RCC 7860 (cell line): ENCODE measurements around the gene HIVEP3.

Experiments
- DNase-seq: peaks from one replicate; pipeline ENCODE4 v3.0.0-alpha.2; 2015; ENCODE audit warnings: low spot score
- FAIRE-seq: peaks from 2 replicates; lab custom pipeline; 2012; peaks lifted over from hg19 to GRCh38; lab: Jason Lieb, UNC

HIVEP3 gene

GRCh38 chr1:41512701-41513382 is 405.9 kb downstream of the HIVEP3 start:
- DNase-seq: no peak
- no peak for FAIRE-seq

DNA sequence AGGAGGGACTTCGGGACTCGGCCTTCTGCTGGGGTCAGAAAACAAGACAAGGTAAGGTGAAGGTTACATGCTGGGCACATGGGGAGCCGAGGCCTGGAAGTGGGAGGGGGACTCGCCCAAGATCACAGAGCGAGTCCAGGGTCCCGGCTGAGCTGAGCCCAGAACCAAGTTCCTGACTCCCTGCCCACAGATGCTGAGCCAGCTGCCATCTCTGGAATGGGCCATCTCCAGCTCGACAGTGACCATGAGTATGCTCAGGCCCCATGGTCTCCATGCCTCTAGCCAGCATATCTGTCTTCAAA is 407.5 kb downstream of the HIVEP3 start:
- DNase-seq (no peak), FAIRE-seq (no peak)

DNA sequence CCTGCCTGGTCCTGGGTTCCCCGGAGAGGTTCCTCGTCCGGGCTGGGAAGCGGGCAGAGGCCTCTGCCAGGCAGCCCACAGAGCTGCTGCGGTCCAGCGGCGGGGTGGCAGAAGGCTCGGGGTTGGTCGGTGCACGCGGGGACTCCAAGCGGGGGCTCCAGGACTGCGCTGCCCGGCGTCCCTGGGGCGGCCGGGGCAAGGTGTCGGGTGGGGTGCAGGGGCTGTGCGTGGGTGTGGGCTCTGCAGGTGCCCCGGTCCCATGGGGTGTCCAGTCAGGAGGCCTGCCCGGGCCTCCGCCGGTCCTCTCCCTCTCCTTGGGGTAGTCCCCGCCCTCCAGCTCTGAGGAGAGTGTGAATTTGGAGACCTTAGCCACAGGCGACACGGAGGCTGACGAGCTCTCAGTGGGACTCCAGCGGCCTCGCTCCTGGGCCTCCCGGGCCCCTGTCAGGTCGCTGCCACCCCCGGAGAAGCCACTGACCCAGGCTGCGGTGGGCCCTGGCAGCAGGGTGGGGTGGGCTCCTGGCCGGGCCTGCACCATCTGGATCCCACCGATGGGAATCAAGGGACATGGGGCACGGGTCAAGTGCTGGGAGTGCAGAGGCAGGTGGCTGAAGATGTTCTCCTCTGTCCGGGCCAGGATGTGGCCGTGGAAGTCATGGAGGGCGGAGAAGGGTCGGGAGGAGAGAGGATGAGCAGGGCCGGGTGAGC is 408.0 kb downstream of the HIVEP3 start:
- DNase-seq (no peak), FAIRE-seq (no peak)

DNA sequence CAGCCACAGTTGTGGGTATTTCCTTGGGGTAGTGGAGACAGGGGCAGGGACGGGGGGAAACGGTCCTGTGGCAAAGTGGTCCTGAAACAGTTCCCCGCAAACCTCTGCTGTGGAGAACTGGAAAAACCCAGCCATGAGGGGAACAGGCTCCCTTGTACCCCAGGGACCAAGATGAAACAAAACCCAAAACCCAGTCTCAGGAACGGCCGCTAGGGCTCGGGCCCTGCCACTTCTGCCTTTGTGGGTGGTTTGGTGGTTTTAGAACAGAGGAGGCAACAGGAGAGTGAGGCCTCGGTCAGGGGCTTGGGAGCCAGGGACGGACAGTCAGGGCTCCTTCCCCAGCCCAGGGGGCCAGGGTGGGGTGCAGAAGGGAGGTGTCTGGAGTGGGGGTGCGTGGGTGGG is 409.5 kb downstream of the HIVEP3 start:
- FAIRE-seq (no peak), DNase-seq (no peak)

DNA sequence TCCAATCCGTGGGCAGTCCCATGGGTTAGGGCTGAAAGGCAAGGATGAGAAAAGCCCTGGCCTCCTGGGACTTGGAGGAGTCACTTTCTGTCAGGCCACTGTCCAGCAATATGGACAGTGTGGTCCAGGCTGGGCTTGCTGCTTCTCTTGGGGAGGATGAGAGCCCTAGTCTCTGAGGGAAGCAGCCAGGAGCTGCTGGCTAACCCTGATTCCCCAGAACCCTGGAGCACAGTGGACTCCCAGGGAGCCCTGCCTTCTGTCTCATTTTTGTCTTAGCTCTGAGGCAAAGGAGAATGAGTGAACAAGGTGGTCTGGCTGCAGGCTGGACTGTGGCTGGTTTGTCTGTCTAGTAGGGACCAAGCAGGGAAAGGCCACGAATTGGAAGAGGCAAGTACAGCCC is 410.4 kb downstream of the HIVEP3 start:
- FAIRE-seq: no peak
- DNase-seq: no peak

DNA sequence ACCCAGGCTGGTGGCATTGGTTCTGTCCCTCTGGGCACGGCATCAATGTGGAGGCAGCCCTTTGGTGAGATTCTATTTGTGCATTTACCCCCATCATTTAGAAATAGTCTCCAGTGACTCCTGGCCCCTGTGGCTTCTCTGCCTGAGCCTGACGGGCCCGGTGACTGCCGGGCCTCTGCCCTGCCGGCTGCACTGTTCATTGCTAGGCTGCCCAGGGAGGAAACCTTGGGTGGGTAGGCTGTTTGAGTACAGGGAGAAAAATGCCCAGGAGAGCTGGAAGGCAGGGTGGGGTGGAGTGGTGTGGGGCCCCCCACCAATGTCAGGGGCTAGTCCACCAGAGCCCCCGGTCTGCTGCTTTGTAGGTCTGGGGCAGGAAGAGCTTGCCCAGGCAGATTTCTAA is 410.9 kb downstream of the HIVEP3 start:
- no peak for FAIRE-seq
- DNase-seq: no peak

DNA sequence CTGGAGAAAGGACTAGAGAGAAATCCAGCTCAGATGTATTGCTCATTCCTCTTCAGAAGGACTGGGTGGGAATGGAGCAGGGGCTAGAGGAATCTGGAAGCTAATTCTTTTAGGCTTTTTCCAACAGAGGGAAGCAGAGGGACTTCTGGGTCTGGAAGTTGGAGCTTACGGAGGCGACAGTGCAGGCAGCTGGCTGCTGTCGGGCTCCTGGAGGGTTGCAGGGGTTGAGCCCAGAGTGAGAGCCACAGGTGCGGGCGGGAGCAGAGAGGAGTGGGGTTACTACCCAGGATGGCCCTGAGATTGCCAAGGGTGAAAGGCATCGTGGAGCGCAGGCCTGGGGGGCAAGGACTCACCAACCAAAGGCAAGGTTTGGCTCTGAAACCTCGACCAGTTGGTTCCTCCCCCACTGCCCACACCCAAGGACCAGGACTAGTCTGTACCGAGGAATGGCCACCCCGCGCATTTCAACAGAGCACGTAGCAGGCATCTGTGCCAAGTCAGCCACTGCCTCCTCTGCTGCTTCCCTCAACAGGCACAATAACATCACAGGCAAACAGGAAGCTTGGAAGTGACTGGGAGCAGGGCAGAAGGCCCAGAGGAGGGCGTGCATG is 411.5 kb downstream of the HIVEP3 start:
- no peak for DNase-seq

DNA sequence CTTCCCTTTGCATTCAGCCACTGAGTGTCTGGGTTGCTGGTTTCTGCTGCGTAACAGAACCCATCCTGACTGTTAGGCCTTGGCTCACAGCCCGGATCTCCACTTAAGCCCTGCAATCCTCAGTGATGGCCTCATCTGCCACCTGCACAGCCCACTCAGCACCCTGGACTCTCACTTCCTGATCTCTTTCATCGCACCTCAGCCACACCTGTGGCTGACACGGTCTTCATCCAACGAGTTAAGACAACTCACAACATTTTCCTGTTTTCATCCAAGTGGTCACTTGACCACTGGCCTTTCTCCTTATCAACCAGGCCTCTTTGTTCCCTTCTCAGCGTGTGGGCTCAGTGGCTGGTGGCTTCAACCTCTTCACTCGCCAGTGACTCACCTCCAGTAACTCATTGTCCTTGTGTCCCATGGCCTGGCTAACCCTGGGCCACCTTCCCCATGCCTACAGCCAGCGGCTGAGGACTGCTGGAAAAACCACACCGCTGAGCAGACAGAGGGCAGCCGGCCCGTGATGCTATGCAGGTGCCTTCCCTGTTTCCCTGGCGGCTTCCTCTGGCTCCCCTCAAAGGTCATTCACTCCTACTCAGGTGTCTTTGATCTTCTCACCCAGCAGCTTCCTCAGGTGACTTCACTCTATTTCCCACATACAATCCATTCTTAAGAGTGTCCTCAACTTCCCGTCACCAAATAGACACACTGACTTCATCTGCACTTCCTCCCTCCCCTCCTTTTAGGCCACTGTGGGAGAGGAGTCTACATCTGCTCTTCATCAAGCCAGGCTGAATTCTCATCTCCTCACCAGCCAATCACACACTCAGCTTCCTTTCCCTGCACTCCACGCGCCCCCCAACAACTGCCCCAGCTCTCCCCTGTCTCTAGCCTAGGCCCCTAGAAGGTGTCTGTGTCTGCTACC is 414.3 kb downstream of the HIVEP3 start:
- DNase-seq (peak; percentile 90), FAIRE-seq (peak; percentile 88)

More for the DNA sequence above, 411.5 kb downstream of the HIVEP3 start:
- no peak for FAIRE-seq

- DNase-seq (no peak), FAIRE-seq (no peak)
Observed at GRCh38 chr1:41503538-41504113, 415.1 kb downstream of the HIVEP3 start.

- no peak for FAIRE-seq
Observed at GRCh38 chr1:41502912-41503311, 415.8 kb downstream of the HIVEP3 start.

DNA sequence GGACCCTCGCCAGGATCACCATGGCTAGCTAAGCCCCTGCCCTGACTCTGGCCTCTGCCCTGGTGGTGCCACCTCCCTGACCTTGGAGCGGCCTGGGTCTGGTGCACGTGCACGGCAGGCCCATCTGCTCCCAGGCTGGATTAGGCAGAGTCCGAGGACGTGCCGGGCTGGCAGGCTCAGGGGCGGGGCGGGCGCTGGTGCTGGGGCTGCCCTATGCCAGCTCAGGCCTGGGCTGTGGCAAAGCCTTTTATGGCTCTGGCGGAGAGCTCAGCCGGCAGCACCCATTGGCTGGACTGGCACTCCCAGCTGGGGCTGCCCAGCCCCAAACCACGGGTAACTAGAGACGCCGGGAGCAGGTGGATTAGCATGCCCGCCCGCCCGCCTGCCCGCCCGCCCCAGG is 417.1 kb downstream of the HIVEP3 start:
- FAIRE-seq: no peak

More at GRCh38 chr1:41502912-41503311, 415.8 kb downstream of the HIVEP3 start:
- DNase-seq: no peak

GRCh38 chr1:41500781-41501518 is 417.8 kb downstream of the HIVEP3 start:
- no peak for FAIRE-seq

More for the DNA sequence above, 417.1 kb downstream of the HIVEP3 start:
- no peak for DNase-seq

DNA sequence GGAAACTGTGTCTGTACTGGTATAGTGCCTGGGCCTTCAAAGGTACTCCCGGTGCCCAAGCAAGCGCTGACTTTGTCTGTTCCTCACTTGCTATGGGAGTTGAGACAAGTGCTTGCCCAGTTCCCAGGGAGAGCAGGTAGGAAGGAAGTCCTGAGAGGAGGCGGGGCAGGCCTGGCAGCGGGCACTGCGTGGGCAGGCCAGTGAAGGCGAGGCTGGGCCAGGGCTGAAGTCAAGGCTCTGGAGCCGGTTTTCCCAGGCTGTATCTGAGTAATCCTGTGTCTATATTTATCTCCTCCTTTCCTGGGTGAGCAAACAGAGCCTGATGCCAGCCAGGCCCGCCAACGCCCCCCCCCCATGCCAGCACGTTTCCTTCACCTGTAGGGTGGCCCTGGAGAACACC is 418.3 kb downstream of the HIVEP3 start:
- DNase-seq: peak; percentile 82
- peak; percentile 34 for FAIRE-seq

More at GRCh38 chr1:41500781-41501518, 417.8 kb downstream of the HIVEP3 start:
- DNase-seq: peak; percentile 63

GRCh38 chr1:41499591-41499990 is 419.1 kb downstream of the HIVEP3 start:
- FAIRE-seq: no peak
- no peak for DNase-seq

DNA sequence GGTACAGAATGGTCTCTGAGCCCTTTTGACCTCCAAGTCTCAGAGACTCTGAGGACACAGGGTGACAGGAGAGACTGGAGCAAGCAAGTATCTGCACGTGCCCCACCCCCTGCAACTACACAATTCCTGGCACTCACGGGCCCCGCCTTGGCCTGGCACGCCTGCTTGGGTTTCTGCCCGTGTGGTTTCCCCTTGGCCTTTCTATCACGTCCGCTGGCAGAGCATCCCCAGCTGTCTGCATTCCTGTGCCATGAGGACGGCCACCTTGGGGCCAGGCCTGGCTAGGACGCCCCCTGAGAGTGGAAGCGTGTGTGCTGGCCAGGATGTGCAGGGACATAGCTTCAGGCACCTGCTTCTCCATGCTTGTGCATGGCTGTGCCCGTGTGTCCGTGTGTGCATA is 419.9 kb downstream of the HIVEP3 start:
- DNase-seq: peak; percentile 93

GRCh38 chr1:41498391-41498790 is 420.3 kb downstream of the HIVEP3 start:
- DNase-seq: peak; percentile 77
- peak; percentile 59 for FAIRE-seq

More for the DNA sequence above, 419.9 kb downstream of the HIVEP3 start:
- peak; percentile 89 for FAIRE-seq

DNA sequence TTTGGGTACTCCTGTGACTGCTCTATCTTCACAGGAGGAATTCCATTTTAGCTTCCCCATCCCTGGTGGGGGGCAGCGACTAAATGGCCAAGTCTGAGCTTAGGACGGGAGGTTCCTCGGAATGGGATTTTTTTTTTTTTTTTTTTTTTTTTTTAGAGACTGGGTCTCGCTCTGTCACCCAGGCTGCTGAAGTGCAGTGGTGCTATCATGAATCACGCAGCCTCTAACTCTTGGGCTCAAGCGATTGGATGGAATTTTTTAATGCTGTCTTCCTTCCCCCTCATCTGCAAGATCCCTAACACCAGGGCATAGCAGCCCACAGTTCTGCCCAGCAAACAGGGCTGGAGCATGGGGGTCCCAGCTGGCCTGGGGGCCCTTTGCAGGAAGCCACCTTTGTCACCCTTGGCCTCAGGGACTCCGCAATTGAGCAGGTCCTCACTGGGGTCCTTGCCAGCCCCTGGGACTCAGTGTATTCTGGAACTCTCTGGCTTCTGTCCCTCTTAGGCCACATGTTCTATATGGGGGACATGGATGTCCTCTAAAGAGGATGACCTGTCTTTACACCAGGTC is 421.2 kb downstream of the HIVEP3 start:
- FAIRE-seq (no peak), DNase-seq (no peak)

DNA sequence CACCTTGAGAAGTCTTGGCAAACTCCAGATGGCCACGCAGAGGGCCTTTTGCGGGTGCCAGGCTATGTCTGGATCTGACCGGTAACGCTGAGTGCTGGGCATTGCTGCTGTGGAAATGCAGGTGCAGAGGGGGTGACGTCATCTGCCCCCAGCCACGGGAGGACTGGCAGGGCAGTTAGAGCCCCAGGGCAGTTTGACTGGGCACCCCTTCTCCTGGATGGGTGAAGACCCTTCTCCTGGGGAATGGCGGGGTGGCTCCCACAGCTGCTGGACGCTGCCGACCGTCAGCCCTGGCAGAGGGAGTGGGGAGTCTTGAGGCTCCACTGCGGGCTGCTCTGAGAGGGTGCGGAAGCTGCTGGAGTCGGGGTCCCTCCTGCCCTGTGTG is 421.7 kb downstream of the HIVEP3 start:
- DNase-seq (no peak), FAIRE-seq (no peak)
